CD4-positive, alpha-beta T cell treated with Interleukin-2 at 100 ng/mL for 4 hours (primary cell): Measurements from ENCODE around the gene KRT39.
"Not testable (repeated sequence)": the region's sequence is repeated elsewhere in the genome, so short reads cannot be mapped to it uniquely, and the experiment has no call there.

Experiments used
- DNase-seq: peaks from one replicate; pipeline ENCODE4 v3.0.0-alpha.2; 2020; ENCODE audit warnings: low spot score

KRT39 gene

DNA sequence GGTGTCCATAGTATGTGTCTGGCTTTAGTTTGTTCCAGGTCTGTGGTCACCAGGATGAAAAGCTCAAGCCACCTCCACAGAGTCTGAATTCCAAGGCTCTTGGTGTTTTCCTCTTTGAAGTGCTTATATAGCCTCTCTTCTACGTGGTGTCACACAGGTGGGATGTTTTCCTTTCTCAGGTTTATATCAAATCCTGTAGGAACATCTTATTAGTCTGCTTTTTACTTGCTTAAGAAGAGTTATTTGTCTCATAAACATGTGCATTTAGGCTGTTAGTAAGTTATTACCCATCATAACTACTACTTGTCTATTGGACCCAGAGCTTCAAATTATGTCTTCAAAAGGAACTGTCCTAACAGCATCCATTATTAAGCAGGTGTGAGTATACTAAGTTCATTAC lies at the start of gene KRT39:
KRT39 (minus strand) TSS at position 101 of the 400 bp plus-strand sequence; CDS start at position 9, 92 bp downstream.
- no peak for DNase-seq

DNA sequence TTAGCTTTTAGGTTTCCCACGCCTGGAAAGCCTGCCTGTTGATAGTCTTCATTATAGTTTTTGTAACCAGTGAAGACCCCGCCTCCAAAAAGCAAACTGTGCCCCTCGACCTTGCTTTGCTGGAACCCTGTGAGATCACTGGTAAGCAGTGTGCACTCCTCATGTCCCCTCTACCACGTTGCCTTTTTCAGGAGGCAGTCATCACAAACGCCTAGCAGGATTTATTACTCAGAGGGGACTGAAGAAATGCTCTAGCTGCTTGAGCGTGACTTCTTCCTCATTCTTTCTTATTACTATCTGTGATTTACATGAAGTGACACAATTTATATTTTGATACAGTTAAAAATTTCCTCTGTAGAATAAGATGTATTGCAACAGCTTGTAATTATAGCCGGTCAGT lies 48.7 kb upstream of the KRT39 start:
- DNase-seq = no peak

DNA sequence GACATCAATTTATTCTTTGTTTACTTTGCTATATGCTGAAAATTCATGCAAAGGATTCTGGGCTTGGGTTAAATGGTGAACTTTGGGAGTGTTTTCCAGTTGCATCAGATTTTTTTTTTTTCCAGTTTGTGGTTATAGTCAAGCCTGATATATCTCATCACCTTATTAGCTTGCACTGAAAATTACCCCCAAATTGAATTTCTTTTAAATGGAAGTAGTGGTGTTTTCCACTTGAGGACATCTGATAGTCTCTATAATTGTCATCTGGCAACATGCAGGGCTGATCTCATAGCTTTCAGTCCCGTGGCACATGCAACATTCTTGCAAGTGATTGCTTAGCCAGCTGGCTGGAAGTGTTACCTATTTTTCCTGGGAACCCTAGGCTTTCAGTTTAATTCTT lies 46.9 kb upstream of the KRT39 start:
- no peak for DNase-seq

DNA sequence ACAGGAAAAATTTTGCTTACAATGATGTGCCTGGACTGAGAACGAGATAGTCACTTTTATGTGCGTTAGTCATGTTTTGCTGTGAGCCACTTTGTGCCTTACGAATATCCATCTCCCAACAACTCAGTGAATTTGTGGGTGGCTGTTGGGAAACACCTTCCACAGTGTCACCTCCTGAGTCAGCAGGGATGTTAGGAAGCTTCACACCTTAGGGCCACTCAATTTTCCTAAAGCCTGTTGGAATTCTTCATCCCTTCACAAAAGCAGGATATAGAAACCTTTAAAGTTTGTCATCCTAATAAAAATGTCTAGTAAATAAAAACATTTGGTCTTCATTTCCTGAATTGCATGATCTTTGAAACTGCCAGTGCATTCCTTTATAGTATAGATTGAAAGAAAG lies 46.4 kb upstream of the KRT39 start:
- no peak for DNase-seq

DNA sequence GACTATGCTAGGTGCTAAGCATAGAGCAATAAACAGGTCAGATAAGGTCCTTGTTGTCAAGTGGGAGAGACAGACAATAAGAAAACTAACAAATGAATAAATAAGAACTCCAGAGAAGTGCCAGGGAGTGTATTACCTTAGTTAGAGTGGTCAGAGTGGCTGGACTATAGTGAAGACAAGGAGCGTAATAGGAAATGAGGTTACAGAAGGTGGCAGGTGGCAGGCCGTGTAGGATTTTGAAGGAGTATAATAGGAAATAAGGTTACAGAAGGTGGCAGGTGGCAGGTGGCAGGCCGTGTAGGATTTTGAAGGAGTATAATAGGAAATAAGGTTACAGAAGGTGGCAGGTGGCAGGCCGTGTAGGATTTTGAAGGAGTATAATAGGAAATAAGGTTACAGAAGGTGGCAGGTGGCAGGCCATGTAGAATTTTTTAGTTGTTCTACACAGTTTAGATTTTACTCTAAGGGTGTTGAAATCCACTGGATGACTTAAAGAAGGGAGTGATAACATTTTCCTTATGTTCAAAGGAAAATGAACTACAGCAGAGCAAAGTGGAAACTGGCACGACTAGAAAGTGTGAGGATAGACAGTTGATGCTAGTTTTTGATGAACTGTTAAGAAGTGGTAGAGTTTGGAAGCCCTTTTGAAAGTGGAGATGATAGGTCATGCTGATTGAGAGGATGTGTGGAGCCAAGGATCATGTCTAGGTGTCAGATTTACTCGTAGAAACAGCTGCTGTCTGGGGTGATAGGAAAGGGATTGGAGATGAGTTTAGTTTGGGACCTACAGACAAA lies 45.8 kb upstream of the KRT39 start:
- no peak for DNase-seq

DNA sequence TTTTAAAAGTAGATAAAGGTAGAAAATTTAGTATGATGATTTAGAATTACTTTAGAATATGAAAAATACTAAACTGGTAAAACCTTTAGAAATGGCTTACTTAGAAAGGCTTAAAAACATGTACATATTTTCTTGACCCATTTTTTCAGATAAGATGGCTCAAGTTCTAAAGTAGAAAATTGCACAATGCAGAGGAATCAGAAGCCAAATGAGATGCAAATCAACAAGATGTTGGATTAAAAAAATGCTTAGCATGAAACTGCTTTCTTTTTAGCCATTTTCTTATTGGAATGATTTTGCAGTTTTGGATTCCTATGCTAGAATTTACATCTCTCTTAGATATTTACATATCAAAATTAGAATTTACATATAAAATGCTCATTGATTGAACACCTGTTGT lies 43.7 kb upstream of the KRT39 start:
- no peak for DNase-seq

DNA sequence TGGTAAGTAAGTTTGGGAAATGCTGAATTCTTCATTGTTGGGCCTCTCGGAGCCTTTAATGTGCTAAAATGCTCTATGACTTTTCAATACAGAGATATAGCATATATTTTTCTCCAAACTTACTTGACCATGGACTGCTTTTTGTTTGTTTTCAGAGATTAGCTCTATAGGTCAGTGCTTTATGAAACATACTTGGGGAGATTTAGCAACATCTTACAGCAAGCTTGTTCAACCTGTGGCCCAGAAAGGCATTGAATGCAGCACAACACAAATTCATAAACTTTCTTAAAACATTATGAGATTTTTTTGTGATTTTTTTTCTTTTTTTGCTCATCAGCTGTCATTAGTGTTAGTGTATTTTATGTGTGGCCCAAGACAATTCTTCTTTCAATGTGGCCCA lies 43.2 kb upstream of the KRT39 start:
- no peak for DNase-seq

DNA sequence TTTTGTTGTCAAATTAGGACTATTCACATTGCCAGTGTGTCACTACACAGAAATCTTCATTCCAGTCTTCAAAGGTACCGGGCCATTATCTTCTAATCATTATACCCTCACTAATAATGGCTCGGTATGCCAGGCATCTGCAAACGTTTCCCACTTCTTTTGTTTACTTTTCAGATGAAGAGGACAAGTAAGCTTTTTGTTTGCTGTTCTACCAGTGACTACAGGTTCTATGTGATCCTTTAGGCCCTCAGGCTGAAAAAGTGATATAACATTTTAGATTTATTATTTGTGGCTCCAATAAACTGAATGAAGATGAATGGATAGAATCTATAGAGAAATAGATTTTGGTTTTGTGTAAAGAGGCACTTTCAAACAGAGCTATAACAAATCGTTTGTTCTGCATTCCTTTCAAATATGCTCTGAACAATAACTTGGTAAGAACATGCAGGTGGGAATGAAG lies 42.6 kb upstream of the KRT39 start:
- DNase-seq = no peak

DNA sequence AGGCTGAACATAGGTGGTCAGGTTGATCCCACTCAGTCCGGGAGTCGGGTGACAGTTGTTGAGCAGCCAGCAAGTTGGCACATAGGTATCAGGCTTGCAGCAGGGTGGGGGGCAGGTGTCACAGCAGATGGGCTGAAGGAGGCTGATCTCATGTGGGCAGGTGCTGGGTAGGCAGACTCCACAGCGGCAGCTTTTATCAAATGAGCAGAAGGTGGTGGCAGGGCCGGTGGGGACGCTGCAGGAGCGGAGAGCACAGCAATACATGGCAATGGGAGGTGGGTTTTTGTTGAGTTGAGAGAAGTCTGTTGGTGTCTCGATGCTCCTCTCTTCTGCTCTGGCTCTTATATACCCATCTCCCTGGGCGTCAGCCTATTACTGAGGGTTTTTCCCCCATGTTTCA lies 42.1 kb upstream of the KRT39 start, which contains the start of gene KRTAP3-1:
KRTAP3-1 (minus strand) TSS at position 318 of the 400 bp plus-strand sequence; CDS start at position 264, 54 bp downstream.
- DNase-seq = no peak

DNA sequence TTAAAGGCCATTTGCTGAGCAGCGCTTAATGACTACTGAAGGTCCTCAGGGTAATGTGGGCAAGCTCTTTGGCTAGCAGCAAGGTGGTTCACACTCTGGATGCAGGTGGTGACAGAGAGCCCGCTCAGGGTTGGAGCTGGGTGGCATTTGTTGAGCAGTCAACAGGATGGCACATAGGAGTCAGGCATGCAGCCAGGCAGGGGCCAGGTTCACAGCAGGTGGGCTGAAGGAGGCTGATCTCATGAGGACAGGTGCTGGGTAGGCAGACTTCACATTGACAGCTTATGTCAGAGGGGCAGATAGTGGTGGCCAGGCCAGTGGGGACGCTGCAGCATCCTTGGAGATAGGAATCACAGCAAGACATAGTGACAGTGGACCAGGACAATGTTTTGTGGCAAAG lies 37.6 kb upstream of the KRT39 start:
- DNase-seq = no peak

DNA sequence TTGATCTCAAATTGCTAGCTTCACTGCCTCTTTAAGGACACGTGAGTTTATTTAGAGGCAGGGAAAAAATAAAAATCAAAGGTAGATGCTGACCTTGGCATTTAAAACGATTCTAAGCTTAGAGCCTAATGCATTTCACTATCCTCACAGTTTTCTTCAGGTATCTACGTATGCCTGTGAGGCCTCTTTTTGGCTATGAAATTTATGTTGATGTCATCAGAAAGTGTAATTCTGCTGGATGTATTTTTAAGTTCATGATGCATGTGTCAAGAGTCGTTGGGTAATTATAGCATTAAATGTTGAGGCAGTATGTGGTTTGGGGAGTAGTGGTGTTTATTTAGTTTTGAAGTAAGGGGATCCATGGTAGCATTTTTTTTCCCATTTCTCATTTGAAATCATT lies 37.2 kb upstream of the KRT39 start:
- DNase-seq = no peak

DNA sequence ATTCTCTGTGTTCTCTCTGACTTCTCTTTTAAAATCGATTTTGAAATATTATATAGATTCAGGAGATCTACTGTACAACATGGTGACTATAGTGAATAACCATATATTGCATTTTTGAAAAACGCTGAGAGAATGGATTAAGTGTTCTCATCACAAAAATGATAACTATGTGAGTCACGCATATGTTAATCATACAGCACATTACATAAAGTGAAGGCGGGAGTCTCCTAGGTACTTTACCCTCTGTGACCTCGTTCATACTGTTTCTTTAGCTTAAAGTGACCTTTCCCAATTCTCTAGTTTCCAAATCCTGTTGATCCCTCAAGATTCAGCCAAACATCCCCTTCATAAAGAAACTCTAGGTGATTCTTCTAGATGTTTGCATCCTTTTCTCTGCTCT lies 36.1 kb upstream of the KRT39 start:
- DNase-seq = no peak

DNA sequence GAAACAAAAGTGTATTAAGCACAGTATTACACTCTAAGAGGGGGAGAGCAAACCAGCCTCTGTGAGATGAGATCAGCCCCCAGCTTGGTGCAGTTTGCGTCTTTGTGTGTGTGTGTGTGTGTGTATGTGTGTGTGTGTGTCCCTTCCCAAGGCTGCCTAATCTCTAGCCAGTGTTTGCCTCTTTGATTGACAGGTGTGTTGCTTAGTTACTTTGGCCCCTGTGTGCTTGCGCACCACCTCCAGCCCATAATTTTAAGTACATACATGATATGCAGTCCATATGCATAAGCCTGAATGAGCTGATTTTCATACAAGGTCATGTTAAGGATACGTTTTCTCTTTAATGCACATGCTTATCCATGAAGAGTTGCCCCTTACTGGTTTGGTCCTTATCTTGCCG lies 35.0 kb upstream of the KRT39 start:
- no peak for DNase-seq

DNA sequence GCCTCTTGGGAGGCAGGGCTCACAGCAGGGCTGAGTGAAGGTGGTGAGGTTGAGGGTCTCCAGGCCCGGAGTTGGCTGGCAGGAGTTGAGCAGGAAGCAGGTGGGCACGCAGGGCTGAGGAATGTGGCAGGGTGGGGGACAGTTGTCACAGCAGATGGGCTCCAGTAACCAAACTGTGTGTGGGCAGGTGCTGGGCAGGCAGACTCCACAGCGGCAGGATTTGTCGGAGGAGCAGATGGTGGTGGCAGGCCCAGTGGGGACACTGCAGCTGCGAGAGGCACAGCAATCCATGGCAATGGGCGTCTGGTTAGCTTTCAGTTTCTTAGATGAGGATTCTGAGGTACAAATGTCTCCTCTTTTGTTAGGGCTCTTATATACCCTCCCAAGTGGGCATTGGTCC lies 32.8 kb upstream of the KRT39 start, which contains the start of gene KRTAP3-2:
KRTAP3-2 (minus strand) TSS at position 344 of the 400 bp plus-strand sequence; CDS start at position 291, 53 bp downstream.
- DNase-seq = not testable (repeated sequence)

DNA sequence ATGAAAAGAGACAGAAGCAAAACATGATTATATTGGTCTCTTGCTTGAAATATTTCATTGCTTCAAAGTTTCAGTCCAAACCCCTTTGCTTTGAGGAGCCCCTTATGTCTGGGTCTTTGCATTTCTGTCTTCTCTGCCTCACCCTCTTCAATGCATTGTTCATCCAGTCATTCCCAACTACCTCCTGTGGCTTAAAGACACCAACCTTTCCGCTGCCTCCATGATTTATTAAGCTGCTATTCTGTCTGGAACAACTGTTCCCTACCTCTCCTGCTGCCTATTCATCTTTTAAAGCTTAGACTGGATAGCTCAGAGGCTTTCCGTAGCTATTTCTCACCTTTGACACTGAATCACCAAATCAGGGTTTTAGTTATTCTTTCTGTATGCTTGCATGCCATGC lies 30.6 kb upstream of the KRT39 start:
- DNase-seq = no peak

DNA sequence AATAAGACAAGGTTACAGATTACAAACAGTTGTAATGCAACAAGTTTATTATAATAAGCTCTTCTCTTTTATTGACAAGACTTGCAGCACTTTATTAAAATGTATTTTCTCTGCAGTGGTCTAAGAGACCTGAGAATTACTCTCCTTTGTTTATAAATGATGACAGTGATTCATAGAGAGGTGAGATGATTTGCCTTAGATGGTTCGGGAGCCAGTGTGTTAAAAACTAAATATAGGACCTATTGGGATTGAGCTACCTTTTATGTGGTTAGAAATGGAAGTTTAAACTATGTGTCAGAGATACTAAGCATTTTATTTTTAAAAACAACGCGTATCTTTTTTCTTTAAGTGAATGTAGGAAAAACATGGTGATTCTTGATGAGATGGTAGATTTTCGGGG lies 30.1 kb upstream of the KRT39 start:
- DNase-seq = no peak

DNA sequence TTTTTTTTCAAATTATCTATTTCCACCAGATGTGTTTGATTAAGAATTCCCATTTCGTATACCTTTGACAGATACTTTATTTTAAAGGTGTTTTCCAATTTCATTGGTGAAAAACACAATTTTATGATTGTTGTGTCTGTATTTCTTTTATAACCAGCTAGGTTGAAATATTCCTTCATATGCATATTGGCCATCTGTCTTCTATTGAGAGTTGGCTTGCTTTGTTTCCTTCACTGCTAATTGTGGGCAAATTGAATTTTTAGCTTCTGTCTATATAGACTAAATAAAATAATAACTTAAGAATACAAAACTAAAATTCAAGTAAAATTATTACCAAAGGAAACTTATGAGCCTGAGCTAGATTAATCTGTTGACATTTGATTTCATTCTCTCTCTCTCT lies 28.4 kb upstream of the KRT39 start:
- no peak for DNase-seq

DNA sequence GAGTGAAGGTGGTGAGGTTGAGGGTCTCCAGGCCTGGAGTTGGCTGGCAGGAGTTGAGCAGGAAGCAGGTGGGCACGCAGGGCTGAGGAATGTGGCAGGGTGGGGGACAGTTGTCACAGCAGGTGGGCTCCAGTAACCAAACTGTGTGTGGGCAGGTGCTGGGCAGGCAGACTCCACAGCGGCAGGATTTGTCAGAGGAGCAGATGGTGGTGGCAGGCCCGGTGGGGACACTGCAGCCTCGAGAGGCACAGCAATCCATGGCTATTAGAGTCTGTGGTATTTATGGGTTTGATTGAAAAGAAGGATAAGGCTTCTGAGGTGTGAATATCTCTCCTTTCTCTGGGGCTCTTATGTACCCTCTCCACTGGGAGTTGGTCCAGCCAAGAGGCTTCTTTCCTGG lies 27.1 kb upstream of the KRT39 start, which contains the start of gene KRTAP3-3:
KRTAP3-3 (minus strand) TSS at position 326 of the 400 bp plus-strand sequence; CDS start at position 259, 67 bp downstream.
- DNase-seq = no peak

DNA sequence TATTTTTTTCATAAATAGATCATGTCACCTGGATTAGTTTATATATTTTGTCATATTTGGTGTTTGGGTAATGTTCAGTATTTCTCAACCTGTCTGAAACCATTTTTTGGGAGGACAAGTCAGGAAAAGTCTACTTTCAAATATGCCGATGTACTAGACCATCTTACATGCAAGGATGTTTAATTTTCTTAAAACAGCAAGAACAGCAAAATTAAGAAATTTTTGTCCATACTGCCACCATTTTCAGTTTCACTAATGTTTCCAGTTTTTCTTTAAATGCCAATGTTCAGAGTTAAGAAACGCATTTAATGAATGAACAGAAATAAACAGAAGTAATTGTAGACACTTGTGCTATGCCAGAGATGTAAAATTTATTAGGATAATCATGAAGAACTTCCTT lies 26.3 kb upstream of the KRT39 start:
- DNase-seq = no peak

DNA sequence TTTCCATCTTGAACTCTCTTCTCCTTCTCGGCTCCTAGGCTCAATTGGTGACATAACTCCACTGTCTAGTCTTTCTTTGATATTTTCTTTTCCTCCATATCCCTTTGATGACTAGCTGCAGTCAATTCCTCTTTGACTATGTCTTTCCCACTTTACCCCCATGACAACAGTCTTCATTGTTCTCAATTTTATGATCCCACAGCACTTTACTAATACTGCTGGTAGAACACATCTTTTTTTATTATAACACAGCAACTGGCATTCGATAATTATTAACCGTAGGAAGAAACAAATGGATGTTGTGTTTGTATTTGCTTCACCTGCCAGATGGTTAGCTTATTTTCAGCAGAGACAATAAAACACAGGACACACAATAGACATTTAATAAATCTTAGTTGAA lies 25.9 kb upstream of the KRT39 start:
- no peak for DNase-seq

DNA sequence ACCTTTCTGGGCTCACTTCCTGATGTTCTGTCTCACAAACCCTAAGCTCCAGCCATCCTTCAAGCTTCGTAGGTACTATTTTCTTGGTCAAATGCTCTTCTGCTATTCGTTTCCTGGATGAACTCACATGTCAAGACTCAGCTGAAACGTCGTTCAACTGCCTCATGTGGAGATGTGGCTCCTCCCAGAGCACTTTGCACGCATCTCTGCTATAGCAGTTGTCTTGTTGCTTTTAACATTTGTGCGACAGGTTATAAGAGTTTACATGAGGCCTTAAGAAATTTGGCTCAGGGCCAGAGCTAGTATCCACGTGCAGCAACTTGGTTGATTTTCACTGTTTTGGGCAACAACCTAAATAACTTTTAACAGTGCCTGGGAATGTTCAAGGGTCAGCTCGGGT lies 20.2 kb upstream of the KRT39 start:
- DNase-seq = no peak

DNA sequence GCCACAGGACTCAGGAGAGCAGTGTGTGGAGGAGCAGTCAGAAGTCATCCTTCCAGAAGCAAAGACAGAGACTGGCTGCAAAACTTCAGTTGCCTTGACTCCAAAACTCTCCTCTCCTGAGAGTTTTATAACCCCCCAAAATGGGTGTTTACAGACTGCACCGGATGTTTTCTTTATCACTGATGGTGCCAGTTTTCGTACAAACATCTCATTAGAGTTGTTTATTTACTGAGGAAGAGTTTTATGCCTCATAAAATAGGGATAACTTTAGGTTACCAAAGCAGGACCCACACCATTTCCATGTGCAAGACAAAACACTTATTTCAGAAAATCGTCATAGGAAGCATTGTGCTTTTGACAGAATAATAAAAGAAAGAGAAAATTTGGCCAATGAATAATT lies 17.5 kb upstream of the KRT39 start, which contains the start of gene KRT40:
KRT40 (minus strand) TSS at position 101 of the 400 bp plus-strand sequence; CDS start at position 48, 53 bp downstream.
- DNase-seq = no peak

DNA sequence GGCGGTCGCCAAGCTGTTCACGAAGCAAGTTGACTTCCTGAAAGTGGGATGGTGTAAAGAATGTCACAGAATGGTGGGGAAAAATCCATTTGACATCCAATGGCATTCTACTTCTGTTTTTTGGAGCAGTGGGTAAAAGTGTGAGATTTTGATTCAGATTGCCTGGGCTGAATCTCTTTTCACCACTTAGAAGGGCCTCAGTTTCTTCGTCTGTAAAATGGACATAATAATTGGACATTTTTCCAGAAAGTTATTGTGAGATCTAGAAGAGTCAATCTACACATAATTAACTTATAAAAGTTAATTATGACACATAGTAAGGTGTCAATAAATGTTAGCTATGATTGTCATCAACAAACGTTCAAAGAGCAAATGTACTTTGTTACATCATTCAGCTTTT lies 14.4 kb upstream of the KRT39 start:
- no peak for DNase-seq

DNA sequence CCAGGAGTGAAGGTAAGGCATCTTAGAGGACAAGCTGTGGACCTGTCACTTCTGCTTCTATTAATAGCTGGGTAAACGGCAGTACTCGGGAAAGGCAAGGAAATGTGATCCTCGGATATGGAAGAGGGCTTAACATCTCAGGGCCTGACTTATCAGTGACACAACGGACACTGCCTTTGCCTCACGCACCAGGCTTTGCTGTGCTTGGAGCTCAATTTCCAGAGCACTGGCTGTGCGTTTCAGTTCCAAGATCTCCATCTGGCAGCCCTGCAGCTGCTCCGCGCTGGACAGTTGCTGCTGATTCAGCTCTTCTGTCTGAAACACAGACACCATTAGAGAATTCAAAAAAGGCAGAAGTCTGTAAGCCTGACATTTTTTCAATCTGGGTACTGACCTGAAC lies 13.8 kb upstream of the KRT39 start:
- DNase-seq = no peak
